HG02610 (cell line): ENCODE data around the gene KLHL1.

Experiments
- ATAC-seq: cut with Tn5 transposase; IDR thresholded peaks from one replicate; pipeline ENCODE4 v1.9.1; 2021; ENCODE audit warnings: mild to moderate bottlenecking, moderate library complexity; ENCODE audit not compliant: unreplicated experiment

KLHL1 gene

DNA sequence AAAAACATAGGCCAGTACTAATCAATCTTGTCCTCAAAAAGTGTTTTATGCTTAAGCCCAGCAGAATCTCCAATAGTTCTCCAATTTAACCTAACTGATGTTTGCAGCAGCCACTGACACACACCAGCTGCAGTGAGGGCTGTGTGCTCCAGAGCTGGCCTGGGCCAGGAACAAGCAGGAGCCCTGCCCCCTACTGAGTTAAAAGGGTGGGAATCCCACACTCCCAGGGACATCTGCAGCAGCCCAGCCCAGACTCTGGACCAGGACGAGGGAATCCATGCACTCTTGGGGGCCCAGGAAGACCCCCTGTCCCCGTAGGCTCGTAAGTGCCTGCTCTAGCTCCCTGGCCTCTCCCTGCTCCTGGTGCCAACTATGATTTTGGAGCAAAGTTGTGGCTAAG lies 92.1 kb downstream of the KLHL1 start:
- ATAC-seq, result no peak

GRCh38 chr13:70014337-70014736 lies 93.9 kb downstream of the KLHL1 start:
- ATAC-seq, result no peak

GRCh38 chr13:69999875-70000274 lies 108.4 kb downstream of the KLHL1 start:
- no peak for ATAC-seq

DNA sequence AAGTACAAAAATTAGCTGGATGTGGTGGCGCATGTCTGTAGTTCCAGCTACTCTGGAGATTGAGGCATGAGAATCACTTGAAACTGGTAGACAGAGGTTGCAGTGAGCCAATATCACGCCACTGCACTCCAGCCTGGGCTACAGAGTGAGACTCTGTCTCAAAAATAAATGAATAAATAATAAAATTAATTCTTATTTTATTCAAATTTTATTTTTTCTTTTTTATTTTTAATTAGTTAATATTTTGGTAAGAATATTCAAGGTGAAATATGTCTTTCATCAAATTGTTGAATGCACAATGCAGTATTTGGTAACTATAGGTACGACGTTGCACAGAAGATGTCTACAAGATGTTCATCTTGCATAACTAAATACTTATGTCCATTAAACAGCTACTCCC lies 111.2 kb downstream of the KLHL1 start:
- no peak for ATAC-seq

DNA sequence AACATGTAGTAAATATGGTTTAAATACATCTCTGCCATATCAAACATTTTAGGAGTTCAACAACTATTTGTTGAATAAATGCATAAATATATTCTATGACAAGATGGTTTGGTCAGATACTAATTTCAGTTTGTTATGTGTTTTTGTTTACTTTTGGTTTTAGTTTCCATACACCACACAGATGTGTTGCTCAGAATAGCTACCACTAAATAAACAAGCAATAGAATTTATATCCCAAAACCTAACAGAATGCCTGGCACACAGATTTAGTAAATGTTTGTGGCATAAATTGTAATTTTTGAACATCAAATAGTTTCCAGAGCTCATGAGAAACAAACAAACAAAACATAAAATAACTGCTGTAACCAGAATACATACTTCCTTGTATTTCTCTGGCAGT lies 127.5 kb downstream of the KLHL1 start:
- peak; percentile 69 for ATAC-seq

- no peak for ATAC-seq
Measured at GRCh38 chr13:69975496-69975895, 132.8 kb downstream of the KLHL1 start.

DNA sequence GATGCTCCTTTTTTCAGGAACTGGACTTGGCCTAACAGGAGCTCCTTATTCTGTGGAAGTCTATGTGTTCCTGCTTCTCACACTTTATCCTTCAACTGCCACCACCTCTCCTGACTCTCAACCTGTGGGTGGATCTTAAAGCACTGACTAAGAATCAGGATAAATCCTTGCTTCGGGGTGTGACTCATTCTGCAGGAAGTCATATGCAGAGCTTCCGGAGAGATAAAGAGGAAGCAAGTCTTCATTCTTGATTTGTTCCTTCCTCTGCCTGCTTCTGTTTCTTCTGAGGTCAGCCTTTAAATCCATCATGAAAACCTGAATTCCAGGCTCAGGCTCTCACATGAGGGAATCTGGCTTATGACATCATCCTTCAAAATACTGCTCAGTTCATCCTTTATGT lies 137.7 kb downstream of the KLHL1 start:
- ATAC-seq, result peak; percentile 43

GRCh38 chr13:69959046-69959445 lies 149.2 kb downstream of the KLHL1 start:
- ATAC-seq, result no peak

- ATAC-seq, result no peak
Measured at GRCh38 chr13:69956839-69957238, 151.4 kb downstream of the KLHL1 start.

- no peak for ATAC-seq
Measured at GRCh38 chr13:69956349-69956748, 151.9 kb downstream of the KLHL1 start.

DNA sequence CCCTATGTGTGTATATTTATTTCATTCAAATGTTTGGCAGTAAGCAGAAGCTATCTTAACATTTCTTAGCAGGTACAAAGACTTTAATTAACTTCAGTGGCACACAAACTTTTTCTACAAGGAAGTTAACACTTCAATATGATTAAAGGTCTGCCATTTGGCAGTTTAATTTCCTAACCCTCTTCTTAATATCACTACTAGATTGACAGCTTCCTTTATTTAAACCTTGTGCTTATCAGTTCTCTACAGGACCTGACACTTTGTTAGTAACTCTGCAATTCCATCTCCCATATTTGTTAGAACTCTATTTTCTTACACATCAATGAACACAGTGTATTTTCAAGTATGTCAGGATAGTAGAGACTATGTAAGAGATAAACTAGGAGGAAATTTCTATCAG lies 153.0 kb downstream of the KLHL1 start:
- no peak for ATAC-seq

- ATAC-seq, result no peak
Measured at GRCh38 chr13:69951412-69951811, 156.8 kb downstream of the KLHL1 start.

DNA sequence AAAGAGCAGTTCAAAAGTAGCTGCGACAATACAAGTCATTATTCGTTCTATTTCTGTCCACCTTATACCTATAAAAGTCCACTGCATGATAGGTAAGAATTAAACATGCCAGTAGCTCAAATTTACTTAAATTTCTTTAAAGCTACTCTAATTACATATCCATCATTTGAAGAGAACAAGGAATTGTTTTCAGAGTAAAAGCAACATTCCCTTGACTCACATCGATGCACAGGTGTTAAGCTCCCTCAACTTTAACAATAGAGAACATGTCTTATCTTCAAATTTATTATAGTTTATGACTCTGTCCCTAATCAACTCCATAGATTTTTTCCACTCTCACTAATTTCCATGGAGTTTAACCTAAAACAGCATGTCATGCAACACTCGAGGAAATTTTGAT lies 158.1 kb downstream of the KLHL1 start:
- ATAC-seq, result no peak

DNA sequence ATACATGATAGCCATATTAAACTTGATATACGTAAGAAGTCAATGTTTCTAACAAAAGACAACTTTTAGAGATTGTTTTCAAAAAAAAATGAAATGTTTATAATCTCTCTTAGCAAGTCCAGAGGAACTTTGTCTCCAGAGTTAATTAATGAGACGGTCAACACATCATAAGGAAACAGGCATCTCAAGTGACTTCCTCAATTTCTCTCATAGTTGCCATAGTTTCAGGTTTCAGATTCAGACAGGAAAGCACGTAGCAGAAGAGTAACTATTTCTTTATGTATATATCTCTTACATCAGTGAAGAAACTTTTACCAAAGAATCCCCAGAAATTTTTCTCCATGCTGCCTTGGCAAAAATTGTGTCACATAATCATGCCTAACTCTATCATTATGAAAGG lies 160.2 kb downstream of the KLHL1 start:
- peak; percentile 100 for ATAC-seq

- ATAC-seq, result peak; percentile 20
Measured at GRCh38 chr13:69947582-69947981, 160.7 kb downstream of the KLHL1 start.

- no peak for ATAC-seq
Measured at GRCh38 chr13:69946511-69946910, 161.7 kb downstream of the KLHL1 start.

- ATAC-seq, result peak; percentile 65
Measured at GRCh38 chr13:69935043-69935442, 173.2 kb downstream of the KLHL1 start.

DNA sequence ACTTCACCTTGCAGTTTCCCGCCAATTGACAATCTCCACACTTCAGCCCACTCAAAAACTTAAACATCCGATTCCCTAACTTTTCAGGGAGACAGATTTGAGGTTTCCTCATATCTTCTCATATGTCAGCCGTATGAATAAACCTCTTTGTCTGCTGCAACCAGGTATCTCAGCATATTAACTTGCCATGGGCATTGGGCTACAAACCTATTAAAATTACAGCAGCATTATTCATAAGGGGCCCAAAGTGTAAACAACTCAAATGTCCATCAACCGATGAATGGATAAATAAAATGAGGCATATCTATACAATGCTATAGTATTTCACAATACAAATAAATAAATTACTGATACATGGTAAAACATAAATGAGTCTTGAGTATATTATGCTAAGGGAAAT lies 180.0 kb downstream of the KLHL1 start:
- ATAC-seq, result no peak

GRCh38 chr13:69921156-69921555 lies 187.1 kb downstream of the KLHL1 start:
- no peak for ATAC-seq

GRCh38 chr13:69912630-69913029 lies 195.6 kb downstream of the KLHL1 start:
- no peak for ATAC-seq

- ATAC-seq, result no peak
Measured at GRCh38 chr13:69910800-69911199, 197.5 kb downstream of the KLHL1 start.

DNA sequence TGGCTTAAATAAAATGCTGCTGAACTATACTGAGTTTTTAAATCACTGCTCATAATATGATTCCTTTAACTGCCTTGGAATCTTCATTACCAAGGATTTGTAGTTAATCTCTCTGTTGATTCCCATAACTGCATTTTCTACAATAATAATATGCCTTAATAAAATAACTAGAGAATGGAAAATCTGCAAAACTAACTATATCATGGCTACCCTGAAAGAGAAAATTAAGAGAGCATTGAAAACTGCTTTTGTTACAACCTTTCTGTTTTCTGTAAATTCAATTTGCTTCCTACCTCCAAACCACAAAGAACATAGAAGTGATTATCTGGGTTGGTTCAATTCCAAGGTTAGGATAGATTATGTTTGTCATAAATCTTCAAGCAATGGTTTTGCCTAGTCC lies 203.5 kb downstream of the KLHL1 start:
- ATAC-seq, result no peak

- ATAC-seq, result no peak
Measured at GRCh38 chr13:69903081-69903480, 205.2 kb downstream of the KLHL1 start.

GRCh38 chr13:69882451-69882850 lies 225.8 kb downstream of the KLHL1 start:
- ATAC-seq, result no peak
